HL-60 (cell line): Measurements from ENCODE around the gene NDUFV3.
"Not testable (repeated sequence)": the region's sequence is repeated elsewhere in the genome, so short reads cannot be mapped to it uniquely, and the experiment has no call there.

Experiments used
- DNase-seq, 2 experiments: peaks; one replicate each; pipeline ENCODE4 v3.0.0-alpha.2; 2010 to 2020; ENCODE audit warnings: low read depth in 1 of 2, low spot score in 1 of 2
- H3K27ac ChIP-seq: fragments of 250-450 bp; sonication (Bioruptor Pico); replicated peaks from 2 replicates; pipeline ENCODE4 v1.5.1; 2020; ENCODE audit warnings: mild to moderate bottlenecking, moderate library complexity
- H3K27me3 ChIP-seq: fragments of 250-450 bp; sonication (Bioruptor Pico); 2 replicates; pipeline ENCODE4 v1.5.1; 2021; ENCODE audit warnings: mild to moderate bottlenecking, moderate library complexity; ENCODE audit not compliant: insufficient read depth, poor library complexity, severe bottlenecking
- H3K4me3 ChIP-seq: replicated peaks from 2 replicates; pipeline ENCODE4 v1.5.1; 2011; ENCODE audit warnings: mild to moderate bottlenecking, control low read depth, low read length; ENCODE audit not compliant: insufficient read depth
- GABPA ChIP-seq: IDR thresholded peaks from 2 replicates; pipeline ENCODE4 v1.6.1; 2012; ENCODE audit warnings: low read depth
- POLR2AphosphoS5 ChIP-seq: IDR thresholded peaks from 2 replicates; pipeline ENCODE4 v1.6.1; 2012; ENCODE audit warnings: low read depth
- SPI1 ChIP-seq: IDR thresholded peaks from 2 replicates; pipeline ENCODE4 v1.6.1; 2012; ENCODE audit warnings: low read depth, mild to moderate bottlenecking, borderline replicate concordance
- TF ChIP-seq, protein P1 (sequence below): IDR thresholded peaks from one replicate; pipeline ENCODE4 v1.5.1; 2011; ENCODE audit warnings: low read length, control low read depth, inconsistent platforms; ENCODE audit not compliant: insufficient read depth
- TF ChIP-seq, protein P2 (sequence below): IDR thresholded peaks from 2 replicates; pipeline ENCODE4 v1.6.1; 2012; ENCODE audit warnings: low read depth; ENCODE audit not compliant: insufficient replicate concordance

NDUFV3 gene

DNA sequence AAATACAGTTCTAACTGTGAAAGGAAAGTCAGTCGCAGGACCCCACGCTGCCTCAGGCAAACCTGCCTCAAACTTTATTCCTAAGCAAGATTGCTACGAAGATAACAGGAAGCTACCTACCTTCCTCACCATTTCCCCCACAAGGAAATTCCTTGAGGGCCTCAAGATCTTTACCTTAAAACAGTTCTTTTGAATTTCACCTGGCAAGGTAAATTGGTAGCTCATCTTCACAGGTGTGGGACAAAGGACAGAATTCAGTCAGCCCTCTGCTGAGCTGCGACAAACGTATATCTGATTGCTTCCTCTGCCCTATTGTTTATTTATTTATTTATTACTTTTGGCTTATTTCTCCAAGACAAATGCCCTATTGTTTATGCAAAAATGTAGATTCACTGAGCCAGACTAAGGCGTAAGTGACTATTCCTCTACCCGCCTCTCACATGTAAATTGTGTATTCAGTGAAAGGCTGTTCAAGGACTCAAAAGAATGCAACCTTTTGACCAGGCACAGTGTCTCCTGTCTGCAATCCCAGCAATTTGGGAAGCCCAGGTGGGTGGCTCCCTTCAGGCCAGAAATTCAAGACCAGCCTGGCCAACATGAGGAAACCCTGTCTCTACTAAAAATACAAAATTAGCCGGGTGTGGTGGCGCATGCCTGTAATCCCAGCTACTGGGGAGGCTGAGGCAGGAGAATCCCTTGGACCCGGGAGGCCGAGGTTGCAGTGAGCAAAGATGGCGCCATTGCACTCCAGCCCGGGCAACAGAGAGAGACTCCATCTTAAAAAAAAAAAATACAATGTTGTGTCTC is 63.9 kb downstream of the NDUFV3 start:
- no peak for DNase-seq
- Histone ChIP-seq H3K4me3 (no peak overlapping the region), H3K27me3 (no peaks in the 10 kb centered on the region), H3K27ac (no peak overlapping the region)
- TF ChIP-seq POLR2AphosphoS5 (no peak), SPI1 (no peak), GABPA (no peak)
- TF ChIP-seq, protein P1, sequence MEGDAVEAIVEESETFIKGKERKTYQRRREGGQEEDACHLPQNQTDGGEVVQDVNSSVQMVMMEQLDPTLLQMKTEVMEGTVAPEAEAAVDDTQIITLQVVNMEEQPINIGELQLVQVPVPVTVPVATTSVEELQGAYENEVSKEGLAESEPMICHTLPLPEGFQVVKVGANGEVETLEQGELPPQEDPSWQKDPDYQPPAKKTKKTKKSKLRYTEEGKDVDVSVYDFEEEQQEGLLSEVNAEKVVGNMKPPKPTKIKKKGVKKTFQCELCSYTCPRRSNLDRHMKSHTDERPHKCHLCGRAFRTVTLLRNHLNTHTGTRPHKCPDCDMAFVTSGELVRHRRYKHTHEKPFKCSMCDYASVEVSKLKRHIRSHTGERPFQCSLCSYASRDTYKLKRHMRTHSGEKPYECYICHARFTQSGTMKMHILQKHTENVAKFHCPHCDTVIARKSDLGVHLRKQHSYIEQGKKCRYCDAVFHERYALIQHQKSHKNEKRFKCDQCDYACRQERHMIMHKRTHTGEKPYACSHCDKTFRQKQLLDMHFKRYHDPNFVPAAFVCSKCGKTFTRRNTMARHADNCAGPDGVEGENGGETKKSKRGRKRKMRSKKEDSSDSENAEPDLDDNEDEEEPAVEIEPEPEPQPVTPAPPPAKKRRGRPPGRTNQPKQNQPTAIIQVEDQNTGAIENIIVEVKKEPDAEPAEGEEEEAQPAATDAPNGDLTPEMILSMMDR: no peak
- TF ChIP-seq, protein P2, sequence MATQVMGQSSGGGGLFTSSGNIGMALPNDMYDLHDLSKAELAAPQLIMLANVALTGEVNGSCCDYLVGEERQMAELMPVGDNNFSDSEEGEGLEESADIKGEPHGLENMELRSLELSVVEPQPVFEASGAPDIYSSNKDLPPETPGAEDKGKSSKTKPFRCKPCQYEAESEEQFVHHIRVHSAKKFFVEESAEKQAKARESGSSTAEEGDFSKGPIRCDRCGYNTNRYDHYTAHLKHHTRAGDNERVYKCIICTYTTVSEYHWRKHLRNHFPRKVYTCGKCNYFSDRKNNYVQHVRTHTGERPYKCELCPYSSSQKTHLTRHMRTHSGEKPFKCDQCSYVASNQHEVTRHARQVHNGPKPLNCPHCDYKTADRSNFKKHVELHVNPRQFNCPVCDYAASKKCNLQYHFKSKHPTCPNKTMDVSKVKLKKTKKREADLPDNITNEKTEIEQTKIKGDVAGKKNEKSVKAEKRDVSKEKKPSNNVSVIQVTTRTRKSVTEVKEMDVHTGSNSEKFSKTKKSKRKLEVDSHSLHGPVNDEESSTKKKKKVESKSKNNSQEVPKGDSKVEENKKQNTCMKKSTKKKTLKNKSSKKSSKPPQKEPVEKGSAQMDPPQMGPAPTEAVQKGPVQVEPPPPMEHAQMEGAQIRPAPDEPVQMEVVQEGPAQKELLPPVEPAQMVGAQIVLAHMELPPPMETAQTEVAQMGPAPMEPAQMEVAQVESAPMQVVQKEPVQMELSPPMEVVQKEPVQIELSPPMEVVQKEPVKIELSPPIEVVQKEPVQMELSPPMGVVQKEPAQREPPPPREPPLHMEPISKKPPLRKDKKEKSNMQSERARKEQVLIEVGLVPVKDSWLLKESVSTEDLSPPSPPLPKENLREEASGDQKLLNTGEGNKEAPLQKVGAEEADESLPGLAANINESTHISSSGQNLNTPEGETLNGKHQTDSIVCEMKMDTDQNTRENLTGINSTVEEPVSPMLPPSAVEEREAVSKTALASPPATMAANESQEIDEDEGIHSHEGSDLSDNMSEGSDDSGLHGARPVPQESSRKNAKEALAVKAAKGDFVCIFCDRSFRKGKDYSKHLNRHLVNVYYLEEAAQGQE: no peak

DNA sequence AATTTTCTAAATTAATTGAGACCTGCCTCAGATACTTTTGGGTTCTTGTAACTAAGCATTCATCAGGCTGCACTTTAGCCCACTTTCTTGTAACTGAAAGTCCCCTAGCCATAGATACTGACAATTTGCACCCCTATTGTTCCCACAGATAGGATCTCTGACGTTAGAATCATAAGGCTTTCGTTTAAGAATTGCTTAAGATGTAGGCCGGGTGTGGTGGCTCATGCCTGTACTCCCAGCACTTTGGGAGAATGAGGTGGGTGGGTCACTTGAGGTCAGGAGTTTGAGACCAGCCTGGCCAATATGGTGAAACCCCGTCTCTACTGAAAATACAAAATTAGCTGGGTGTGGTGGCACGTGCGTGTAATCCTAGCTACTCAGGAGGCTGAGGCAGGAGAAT is 65.0 kb downstream of the NDUFV3 start:
- not testable (repeated sequence) for H3K27ac ChIP-seq, H3K27me3 ChIP-seq, H3K4me3 ChIP-seq, DNase-seq

DNA sequence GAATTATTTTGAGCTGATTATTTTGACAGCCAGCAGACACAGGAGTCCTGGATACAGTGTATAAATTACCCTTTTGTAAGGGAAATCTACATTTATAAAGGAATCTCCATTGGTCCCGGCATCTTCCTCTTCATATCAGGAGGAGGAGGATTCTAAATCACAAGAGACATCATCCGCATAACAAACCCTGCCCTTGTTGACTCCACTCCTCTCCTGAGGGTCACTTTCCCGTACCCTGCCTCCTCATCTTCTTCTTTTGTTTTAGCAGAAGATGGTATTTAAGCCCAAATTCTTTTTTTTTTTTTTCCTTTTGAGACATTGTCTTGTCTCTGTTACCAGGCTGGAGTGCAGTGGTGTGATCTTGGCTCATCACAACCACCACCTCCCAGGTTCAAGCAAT is 66.6 kb downstream of the NDUFV3 start:
- DNase-seq: no peak
- Histone ChIP-seq H3K27ac (no peak overlapping the region), H3K4me3 (no peak overlapping the region), H3K27me3 (no peaks in the 10 kb centered on the region)
- TF ChIP-seq GABPA (no peak), SPI1 (no peak), POLR2AphosphoS5 (no peak)
- TF ChIP-seq, protein P2: no peak
- TF ChIP-seq, protein P1: no peak

DNA sequence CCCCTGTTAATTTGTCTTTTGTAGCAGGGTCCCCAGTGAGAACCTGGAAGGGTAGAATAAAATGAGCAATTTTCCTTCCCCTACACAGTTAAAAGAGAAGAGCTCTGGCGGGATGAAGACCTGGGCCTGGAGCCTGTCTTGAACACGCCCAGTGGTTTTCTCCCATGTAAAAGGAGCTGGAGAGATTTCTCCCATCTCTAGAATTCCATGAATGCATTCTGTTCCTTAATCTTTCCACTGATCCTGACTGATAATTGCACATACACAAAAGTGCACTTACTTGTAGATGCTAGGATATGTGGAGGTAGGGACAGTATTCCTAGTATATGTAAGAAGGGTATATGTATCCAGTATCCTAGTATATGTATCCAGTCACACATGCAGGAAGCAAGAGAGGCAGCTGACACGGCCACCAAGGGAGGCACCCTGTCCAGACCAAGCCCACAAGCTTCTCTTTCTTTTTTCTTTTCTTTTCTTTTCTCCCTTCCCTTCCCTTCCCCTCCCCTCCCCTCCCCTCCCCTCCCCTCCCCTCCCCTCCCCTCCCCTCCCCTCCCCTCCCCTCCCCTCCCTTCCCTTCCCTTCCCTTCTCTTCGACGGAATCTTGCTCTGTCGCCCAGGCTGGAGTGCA is 69.4 kb downstream of the NDUFV3 start:
- Histone ChIP-seq H3K4me3 (no peak overlapping the region), H3K27me3 (no peaks in the 10 kb centered on the region), H3K27ac (no peak overlapping the region)
- no peak for DNase-seq
- TF ChIP-seq, protein P1: no peak
- TF ChIP-seq SPI1: no peak
- no peak for TF ChIP-seq GABPA
- TF ChIP-seq, protein P2: no peak
- TF ChIP-seq POLR2AphosphoS5: no peak
